GM23338 (cell line): ENCODE results near the gene FAM185A.

ENCODE experiments used
- EZH2 ChIP-seq: fragments of 200-600 bp; sonication (generic); IDR thresholded peaks from one replicate; pipeline ENCODE4 v1.8.0; 2017; ENCODE audit warnings: antibody characterized with exemption, mild to moderate bottlenecking, low read depth; ENCODE audit not compliant: unreplicated experiment
- JUNB ChIP-seq: IDR thresholded peaks from one replicate; pipeline ENCODE4 v1.6.1; 2016; ENCODE audit warnings: antibody characterized with exemption; ENCODE audit not compliant: unreplicated experiment
- TF ChIP-seq, protein P1 (sequence below), 2 experiments: fragments of 200-600 bp in 1 of 2; sonication (generic) in 1 of 2; conservative IDR thresholded peaks; 2 replicates each; pipeline versions ENCODE4 v1.5.1 to v1.6.1; 2016 to 2017; ENCODE audit warnings: antibody characterized with exemption in 2 of 2, low read depth in 2 of 2, mild to moderate bottlenecking in 2 of 2, moderate library complexity in 1 of 2

DNA sequence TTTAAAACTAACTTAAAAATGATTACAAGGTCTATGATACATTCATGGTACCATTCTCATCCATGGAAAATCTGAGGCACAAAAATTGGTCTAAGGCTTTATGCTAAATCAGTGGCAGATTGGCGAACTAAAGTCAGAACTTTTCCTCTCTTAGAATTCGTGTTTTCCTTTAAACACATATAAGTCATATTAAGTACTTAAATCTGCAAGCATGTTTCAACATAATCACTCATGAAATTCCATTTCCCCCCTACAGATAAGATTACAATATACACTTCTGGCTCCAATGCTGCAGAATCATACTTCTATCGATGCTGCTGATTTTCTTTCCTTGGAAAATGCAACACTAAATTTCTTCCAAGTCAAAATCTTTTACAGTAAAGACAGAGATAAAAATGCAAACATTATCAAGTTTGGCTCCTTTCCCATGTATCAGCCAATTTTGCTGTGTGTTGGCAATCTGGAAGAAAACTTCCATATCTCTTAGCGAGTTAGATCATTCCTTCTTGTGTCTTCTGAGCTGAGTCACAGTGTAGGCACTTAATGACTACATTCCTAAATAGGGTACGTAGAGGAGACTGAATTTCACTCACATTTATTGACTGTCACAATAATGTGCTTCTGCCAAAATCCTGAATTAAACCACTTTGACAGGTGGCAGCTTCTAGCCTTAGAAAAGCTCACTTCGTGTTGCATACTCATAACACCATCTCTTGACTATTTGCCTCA, 87.6 kb downstream of the FAM185A start:
- no peak for TF ChIP-seq EZH2
- TF ChIP-seq, protein P1, sequence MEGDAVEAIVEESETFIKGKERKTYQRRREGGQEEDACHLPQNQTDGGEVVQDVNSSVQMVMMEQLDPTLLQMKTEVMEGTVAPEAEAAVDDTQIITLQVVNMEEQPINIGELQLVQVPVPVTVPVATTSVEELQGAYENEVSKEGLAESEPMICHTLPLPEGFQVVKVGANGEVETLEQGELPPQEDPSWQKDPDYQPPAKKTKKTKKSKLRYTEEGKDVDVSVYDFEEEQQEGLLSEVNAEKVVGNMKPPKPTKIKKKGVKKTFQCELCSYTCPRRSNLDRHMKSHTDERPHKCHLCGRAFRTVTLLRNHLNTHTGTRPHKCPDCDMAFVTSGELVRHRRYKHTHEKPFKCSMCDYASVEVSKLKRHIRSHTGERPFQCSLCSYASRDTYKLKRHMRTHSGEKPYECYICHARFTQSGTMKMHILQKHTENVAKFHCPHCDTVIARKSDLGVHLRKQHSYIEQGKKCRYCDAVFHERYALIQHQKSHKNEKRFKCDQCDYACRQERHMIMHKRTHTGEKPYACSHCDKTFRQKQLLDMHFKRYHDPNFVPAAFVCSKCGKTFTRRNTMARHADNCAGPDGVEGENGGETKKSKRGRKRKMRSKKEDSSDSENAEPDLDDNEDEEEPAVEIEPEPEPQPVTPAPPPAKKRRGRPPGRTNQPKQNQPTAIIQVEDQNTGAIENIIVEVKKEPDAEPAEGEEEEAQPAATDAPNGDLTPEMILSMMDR (conservative IDR thresholded peaks at IDR 0.05; ENCODE audit: low read depth in 2 of 2) = no peak
- no peak for TF ChIP-seq JUNB
